GM19438 (cell line): ENCODE measurements around the gene PUSL1.

ENCODE experiments used
- ATAC-seq: cut with Tn5 transposase; IDR thresholded peaks from one replicate; pipeline ENCODE4 v1.9.1; 2021; ENCODE audit warnings: low read depth; ENCODE audit not compliant: unreplicated experiment

PUSL1 gene

DNA sequence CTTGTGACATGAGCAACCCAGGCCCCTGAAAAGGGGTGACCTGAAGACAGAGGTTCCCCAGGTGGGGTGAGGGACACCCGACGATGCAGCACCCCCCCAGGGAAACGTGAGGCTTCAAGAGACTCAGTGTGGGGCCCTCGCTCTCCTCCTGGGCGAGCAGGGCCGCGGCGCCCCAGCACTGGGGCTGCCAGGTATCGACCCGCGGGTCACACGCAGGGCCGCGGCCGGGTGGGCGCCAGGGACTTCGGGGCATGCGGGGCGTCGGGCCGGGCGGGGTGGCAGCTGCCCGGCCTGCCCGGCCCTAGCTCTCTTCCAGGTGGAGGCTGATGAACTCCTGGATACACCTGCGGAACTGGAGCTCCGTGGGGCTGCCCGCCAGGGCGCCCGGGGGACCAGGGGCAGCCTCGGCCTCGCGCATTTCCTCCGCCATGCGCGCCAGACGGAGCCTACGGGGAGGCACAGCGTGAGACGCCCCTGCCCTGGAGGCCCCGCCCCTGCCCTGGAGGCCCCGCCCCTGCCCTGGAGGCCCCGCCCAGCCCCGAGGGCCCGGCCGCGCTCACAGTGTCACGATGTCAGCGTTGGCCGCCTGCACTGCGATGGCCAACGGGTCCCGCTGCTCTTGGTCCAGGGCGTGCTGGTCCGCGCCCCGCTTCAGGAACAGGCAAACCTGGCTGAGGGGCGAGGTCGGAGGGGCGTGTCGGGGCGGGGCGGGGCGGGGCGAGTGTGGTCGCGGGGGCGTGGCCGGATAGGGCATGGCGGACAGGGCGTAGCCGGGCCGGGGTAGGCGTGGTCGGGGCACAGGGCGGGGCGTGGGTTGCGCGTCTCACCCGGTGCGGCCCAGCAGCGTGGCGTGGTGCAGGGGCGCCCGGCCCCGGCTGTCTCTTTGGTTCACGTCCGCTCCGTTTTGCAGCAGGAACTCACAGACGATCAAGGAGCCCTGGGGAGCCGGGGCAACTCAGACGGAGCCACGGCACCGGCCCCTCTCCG, 14.8 kb upstream of the PUSL1 start:
- ATAC-seq: no peak

DNA sequence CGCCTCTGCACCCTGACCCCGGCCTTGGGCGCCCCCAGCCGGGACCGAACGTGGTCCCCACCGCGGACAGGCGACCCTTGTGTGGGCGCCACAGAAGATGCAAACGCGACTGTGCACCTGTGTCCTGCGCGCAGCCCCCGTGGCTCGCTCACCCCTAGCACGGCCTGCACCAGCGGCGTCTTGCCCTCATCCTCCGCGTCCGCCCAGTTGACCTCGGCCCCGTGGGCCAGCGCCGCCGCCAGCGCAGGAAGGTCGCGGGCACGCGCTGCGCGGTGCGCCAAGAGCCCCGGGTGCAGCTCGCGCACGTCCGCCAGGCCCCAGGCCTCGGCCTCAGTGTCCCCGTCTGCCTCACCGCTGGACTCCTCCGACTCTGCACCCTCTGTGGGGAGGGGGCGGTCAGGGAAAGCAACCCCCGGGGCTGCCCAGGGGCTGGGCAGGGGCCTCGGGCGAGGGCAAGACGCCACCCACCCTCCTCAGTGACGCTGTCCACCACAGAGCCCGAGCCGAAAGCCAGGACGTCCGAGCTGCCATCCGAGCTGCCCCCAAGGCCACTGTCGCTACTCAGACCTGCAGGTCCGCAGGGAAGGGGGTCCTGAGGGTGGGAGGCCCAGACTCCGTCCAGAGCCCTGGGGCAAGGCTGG, 14.0 kb upstream of the PUSL1 start:
- ATAC-seq: no peak

DNA sequence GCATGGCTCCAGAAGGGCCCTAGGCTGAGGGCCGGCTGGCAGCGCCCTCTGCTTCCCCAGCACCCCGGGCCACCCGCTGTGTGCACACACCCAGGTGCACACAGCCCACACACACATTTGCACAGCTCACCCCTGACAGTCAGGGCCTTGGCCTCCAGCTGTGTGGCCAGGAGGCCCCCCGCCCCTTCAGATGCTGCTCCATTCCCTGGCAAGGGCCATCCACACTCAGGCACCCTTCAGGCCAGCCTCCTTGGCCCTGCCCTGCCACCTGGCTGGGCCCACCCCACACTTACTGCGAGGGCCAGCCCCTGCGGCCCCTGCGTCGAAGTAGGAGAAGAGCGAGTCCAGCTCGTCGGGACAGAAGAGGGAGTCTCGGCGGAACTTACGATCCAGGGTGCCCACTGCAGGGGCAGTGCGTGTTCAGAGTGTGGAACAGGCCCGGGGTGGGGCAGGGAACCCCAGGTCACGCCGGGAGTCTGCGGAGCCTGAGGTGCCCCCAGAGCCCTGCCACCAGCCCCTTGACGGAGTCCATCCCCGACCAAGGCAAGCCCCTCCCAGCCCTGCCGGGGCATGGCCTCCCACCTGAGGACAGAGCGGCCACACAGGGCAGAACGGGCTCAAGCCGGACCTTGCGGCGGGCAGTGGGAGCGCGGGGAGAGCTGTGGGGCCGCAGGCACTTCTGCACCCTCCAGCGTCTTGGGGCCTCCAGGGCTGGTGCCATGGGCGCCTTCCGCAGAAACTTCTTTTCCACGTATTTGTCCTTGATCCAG, 13.1 kb upstream of the PUSL1 start:
- ATAC-seq: no peak

DNA sequence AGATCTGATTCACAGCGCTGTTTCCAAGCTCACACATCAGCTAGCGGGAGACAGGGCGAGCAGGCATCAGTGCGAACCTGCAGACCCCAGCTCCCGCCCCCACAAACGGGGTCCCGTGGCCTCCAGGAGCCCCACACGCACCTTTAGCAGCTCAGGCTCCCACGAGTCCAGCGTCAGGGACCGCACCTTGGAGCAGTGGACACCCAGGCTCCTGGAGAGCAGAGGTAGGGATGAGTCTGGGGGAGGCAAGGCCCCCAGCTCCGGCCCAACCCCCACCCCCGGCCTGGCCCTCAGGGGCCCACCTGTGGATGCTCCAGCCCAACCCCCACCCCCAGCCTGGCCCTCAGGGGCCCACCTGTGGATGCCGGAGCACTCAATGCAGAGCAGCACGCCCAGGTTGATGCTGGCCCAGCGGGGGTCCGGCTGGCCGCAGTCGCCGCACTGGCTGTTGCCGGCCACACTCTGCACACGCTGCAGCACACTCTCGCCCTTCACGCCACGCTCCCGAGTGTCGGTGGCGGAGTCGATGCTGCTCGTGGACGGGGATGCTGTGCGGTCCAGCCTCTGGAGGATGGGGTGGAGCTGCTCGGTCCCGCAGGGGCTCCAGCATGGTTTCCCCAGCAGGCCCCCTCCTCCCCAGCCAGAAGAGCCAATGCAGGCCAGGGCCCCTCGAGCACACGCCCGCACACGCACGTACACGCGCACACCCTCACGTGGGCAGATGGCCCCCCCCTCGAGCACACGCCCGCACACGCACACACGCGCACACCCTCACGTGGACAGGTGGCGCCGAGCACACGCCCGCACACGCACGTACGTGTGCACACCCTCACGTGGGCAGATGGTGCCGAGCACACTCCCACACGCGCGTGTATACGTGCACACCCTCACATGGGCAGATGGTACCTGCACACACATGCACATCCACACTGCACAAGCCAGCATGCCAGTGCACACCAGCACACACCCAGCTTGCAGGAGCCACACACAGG, 12.0 kb upstream of the PUSL1 start:
- no peak for ATAC-seq

DNA sequence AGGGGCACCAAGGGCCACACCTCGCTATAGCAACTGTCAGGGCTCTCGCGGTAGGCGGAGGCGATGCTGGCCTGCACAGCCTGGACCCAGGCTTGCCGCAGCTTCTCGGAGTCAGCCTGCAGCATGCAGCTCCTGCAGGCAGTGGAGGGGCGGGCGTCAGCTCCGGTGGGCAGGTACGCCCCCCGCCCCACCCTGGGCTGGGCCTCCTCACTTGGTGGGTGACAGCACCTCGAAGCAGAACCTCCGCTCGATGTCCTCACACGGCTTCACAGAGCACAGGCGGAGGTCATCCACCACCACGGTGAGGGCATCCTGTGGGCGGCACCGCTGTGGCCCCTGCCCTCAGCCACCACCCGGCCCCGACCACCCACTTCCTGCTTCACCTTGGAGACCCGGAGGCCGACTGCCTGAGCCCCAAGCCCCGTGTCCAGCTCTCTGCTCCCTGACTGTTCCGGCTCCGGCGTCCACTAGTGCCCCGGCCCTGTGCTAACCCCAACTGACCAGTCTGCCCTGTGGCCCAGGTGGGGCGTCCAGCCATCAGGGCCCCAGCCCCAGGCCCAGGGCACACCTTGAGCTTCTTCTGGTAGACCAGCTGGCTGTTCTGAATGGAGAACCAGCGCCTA, 10.5 kb upstream of the PUSL1 start:
- ATAC-seq: no peak

DNA sequence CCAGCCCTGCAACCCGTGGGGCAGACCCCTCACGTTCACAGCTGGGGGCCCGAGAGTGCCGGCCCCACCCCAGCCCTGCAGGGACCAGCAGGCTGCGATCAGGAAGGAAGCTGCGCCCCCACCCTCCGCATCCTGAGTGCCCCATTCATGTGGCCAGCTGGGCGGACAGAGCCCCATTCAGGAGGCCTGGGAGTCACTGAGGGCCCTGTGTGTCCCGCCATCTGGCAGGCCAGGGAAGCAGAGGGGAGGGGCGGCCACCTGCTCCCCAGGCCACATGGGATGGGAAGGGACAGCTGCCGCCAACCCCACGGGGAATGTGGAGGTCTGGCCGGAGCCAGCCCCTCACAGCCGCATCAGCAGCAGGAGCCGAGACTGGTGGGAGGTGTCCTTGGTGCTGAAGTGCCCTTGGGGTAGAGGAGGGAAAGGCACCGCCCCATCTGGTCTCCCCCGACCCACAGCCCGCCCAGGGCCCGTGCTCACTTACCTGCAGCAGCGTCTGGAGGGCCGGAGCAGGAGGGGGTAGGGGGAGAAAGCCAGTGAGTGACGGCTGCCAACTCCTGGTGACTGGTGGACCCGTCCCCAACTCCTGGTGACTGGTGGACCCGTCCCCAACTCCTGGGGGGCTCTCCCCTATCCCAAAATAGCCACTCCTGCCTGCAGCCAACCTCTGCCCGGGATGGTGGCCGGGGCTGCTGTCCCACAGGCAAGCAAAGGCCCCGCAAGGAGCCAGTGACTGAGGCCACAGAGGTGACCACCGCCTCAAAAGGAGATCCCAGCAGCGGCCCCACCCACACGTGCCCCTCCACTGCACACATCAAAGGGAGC, 9.3 kb upstream of the PUSL1 start:
- ATAC-seq: no peak

DNA sequence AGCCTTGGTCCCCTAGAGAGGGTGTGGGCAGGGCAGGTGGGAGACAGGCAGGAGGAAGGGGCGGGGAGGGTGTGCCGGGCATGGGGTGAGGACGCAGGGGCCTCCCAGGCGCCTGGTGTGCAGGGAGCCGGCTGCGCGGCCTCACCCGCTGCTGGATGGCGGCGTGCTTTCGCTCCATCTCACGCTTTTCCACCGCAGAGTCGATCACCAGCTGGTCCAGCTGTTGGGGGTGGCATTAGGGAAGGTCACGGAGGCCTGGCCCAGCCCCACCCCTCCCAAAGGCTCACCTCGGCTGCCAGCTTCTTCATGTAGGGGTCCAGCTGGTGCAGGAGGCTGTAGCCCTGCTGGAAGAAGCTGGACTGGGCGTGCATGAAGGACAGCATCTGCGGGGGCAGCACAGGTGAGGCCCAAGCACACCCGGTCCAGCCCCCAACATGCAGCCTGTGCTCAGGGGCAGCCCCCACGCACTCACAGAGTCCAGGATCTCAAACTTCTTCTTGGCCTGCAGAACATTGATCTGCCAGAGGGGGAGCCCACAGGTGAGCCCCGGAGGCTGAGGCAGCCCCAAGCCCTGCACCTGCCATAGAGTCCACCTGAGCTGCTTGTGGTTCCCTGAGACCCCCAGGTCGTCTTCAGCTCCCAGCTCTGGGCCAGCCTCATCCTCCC, 8.6 kb upstream of the PUSL1 start:
- no peak for ATAC-seq

DNA sequence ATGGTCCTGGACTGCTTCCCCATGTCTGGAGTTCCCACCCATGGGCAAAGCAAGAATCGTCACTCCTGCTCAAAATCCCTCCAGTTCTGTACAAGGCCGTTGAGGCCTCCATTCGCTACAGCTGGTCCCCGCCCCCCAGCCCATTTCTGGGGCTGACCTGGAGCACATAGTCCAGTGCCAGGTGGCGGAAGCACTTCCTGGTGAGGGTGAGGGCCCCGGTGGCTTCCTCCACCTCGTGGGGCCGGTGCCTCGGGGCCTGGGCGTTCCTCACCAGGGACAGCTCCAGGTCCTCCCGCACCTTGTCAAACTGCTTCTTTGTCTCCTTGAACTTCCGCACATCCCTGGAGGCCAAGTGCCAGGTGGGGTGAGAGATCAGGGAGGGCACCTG, 8.1 kb upstream of the PUSL1 start:
- no peak for ATAC-seq

DNA sequence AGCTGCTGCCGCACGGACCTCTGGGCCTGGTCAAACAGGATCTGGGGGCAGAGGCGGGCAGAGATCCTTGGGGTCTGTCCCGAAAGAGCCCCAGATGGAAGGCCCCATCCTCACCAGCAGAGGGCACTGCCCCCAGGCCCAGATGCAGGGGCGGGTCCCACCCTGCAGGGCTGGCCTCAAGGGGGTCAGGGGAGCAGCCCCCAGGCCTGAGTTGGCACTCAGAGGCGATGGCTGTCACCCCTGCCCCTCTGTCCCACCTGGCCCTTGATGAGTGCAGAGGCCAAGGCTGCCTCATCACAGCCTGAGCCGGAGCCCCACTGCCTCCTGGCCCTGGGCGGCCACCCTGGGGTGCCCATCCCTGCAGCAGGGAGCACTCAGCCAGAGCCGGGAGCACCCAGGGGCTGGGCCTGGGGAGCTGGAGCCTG, 6.4 kb upstream of the PUSL1 start:
- ATAC-seq: no peak

DNA sequence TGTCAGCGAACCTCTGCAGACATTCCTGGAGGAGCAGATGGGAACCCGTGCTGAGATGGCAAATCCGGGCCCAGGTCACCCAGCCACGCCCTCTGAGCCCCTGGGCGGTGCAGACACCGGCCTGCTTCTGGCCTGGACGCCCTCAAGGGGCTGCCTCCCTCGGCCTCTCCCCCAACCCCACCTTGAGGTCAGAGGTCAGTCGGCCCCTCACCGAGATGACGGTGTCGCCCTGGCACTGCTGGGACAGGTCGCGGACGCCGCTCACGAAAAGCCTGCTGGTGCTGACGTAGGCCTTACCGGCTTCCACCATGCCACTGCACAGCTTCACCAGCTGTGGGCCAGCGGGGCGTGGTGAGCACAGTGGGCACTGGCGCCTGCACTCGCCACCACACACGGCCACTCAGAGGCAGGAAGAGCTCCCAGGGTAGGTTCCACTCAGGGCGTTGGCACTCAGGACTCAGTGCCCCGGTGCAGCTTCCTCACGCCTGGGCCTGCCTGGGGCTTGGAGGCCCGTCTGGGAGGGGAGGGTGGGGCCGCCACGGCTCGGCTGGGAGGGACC, 5.4 kb upstream of the PUSL1 start:
- ATAC-seq: no peak

DNA sequence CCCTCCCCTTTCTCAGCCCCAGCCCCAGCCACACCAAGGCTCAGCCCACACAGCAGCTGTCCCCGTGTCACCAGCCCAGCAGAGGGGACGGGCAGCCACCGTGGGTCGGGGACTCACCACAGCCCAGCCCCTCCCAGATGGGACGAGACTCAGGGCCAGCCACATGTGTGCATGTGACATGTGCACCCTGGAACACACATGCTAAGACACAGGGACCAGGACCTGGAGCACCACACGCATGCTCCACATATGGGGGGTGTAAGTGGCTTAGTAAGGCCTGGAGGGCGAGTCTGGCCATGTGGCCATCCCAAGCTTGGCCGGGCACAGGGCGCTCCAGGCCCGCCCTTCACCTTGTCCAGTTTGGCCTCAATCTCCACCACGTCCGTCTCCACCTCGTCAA, 4.7 kb upstream of the PUSL1 start:
- ATAC-seq: no peak

DNA sequence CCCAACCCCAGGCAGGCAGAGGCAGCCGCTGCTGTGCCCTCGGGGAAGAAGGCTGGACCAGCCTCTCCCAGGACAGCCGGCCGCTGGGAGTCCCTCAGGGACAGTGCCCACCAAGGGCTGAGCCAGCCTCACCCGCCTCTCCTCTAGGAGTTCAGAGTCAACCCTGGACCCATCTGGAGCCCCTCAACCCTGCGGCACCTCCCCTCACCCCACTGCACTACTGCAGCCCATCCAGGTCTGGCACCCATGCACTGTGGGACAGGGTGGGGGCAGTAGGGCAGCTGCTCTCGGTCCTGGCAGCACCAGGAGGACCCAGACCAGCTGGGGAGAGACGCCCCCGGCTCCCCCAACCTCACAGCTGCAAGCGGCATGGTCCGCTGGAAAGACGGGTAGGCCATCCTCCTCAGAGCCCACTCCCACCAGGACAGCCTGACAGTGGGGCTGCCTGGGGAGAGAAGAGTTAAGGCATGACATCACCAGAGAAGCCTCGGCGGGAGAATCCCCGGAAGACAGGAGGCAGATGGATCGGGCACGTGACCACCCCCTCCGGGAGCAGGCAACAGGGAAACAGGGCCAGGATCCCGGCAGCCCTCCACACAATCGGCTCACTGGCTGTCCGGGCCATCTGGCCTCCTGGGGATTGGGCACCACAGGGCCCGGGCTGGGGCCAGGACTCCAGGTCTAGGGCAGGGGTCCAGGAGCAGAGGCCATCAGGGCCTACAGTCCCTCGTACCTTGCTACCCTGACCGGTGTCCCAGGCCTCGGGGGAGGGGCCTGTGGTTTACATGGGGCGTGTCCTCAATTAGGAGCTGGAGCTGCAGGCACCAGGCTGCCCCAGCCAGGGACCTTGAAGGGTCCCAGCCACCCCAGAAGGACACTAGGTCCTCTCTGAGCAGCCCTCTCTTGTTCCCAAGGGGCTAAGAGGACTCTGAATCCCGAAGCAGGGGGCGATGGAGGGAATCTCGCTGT, 3.8 kb upstream of the PUSL1 start:
- ATAC-seq: no peak

DNA sequence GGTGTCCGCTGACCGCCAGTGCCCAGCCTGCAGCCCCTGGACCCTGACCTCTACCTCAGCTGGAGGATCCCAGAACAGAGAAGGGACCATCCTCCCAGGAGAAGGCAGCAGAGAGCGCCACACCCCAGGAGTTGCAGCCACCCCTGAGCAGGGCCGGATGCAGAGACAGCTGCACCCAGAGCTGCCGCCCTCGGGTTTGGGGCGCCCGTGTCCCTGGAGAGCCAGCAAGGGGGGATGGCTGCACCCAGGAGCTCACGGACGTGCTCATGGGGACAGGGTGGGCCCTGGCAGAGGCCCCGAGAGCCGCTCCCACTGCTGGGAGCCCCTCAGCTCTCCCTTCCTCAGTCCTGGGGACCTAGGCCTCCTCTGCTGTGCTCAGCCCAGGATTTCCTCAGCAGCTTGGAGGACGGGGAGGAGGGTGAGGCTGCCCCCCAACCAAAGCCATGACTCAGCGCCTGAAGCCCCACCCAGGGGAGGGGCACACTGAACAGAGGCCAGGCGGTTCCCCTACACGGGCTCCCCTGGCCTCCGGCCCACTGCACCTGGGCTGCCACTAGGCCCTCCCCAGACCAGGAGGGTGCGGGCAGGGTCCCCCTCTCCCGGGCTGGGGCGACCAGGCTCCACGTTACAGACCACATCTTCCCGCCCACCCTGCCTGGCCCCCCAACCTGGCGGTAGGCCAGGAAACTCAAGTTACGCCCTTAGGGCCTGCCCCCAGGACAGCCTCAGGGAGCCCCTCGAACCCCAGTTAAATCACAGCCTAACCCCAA, 2.9 kb upstream of the PUSL1 start:
- peak; percentile 35 for ATAC-seq

DNA sequence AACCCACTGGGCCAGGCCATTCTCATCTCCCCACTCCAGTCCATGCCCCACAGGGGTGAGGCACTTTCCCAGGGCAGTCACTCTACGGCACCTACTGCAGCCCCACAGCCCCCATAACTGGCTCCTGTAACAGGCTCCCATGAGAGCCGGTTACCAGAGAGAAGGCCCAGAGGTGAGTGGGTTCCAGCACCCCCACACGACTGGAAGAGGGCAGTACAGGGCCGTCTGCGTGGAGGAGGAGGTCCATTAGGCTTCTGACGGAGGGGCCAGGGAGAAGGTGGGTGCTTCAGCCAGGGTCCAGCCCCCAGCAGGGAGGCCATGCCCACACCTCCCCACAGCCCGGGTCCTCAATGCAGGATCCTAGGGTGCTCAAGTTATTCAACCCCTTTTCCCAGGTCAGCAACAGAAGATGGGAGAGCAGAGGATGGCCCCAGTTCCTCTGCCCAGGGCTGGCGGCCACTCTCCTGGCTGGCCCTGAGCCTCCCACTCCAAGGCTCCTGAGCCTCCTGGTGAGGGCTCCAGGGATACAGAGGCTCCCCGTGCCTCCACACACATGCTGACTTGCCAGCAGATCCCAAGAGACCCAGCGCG, 2.2 kb upstream of the PUSL1 start:
- ATAC-seq: no peak

DNA sequence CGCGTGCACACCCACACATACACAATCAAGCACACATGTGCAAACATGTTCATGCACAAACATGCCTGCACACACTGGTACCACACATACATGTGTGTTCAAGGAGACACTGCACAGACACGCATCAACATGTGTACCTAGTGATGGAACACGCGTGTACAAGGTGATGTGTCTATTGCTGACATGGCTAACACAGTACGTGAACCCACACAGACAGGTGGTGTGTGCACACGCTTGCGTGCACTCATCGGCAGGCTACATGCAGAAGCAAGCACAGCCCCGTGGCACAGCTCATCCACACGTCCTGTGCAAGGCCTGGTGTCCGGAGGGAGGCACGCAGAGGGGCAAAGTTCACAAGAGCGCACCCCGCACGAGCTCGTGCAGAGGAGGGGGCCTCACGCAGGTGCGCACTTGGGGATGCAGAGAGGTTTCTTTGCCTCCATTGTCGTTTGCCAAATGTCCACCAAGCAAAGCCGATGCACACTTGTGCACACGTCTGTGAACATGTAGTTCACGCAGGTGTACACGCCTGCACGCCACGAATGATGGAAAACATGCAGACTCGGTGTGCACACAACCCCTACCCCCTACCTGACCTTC, 1.6 kb upstream of the PUSL1 start:
- ATAC-seq: no peak
